GM19452 (cell line): ENCODE results near the gene MYBPC2.
"Not testable (repeated sequence)": the region's sequence is repeated elsewhere in the genome, so short reads cannot be mapped to it uniquely, and the experiment has no call there.

Experiments used
- ATAC-seq: cut with Tn5 transposase; IDR thresholded peaks from one replicate; pipeline ENCODE4 v1.9.1; 2021; ENCODE audit not compliant: unreplicated experiment

MYBPC2 gene

GRCh38 chr19:50427318-50427925, 5.3 kb upstream of the MYBPC2 start:
- no peak for ATAC-seq

GRCh38 chr19:50427997-50428425, 4.7 kb upstream of the MYBPC2 start:
- no peak for ATAC-seq

- no peak for ATAC-seq
These were observed 3.8 kb upstream of the MYBPC2 start for GRCh38 chr19:50428772-50429463.

GRCh38 chr19:50430888-50431342, 1.8 kb upstream of the MYBPC2 start:
- ATAC-seq, result no peak

GRCh38 chr19:50431343-50432220, 1.1 kb upstream of the MYBPC2 start:
- ATAC-seq, result no peak

GRCh38 chr19:50433201-50434180, 799 bp downstream of the MYBPC2 start:
- no peak for ATAC-seq

- ATAC-seq, result no peak
These were observed 1.8 kb downstream of the MYBPC2 start for GRCh38 chr19:50434525-50434924.

- no peak for ATAC-seq
These were observed 2.5 kb downstream of the MYBPC2 start for GRCh38 chr19:50435221-50435620.

- ATAC-seq, result no peak
These were observed 2.9 kb downstream of the MYBPC2 start for GRCh38 chr19:50435627-50436026.

GRCh38 chr19:50437862-50438449, 5.3 kb downstream of the MYBPC2 start:
- no peak for ATAC-seq

- ATAC-seq, result not testable (repeated sequence)
These were observed 6.4 kb downstream of the MYBPC2 start for GRCh38 chr19:50439130-50439529.

GRCh38 chr19:50444059-50444458, 11.4 kb downstream of the MYBPC2 start:
- ATAC-seq, result no peak

GRCh38 chr19:50447053-50447452, 14.4 kb downstream of the MYBPC2 start:
- ATAC-seq, result no peak

GRCh38 chr19:50447750-50448149, 15.1 kb downstream of the MYBPC2 start:
- no peak for ATAC-seq

GRCh38 chr19:50449236-50449899, 16.7 kb downstream of the MYBPC2 start:
- no peak for ATAC-seq

GRCh38 chr19:50450369-50451222, 17.9 kb downstream of the MYBPC2 start:
- no peak for ATAC-seq

- no peak for ATAC-seq
These were observed 18.5 kb downstream of the MYBPC2 start for GRCh38 chr19:50451223-50451534.

- ATAC-seq, result no peak
These were observed 20.6 kb downstream of the MYBPC2 start for GRCh38 chr19:50453243-50453642.

GRCh38 chr19:50455992-50456391, 23.3 kb downstream of the MYBPC2 start:
- ATAC-seq, result no peak
